HL-60 (cell line): ENCODE results near the gene OSMR.

Experiments
- DNase-seq, 2 experiments: peaks; one replicate each; pipeline ENCODE4 v3.0.0-alpha.2; 2010 to 2020; ENCODE audit warnings: low read depth in 1 of 2, low spot score in 1 of 2
- H3K27ac ChIP-seq: fragments of 250-450 bp; sonication (Bioruptor Pico); replicated peaks from 2 replicates; pipeline ENCODE4 v1.5.1; 2020; ENCODE audit warnings: mild to moderate bottlenecking, moderate library complexity
- H3K27me3 ChIP-seq: fragments of 250-450 bp; sonication (Bioruptor Pico); 2 replicates; pipeline ENCODE4 v1.5.1; 2021; ENCODE audit warnings: mild to moderate bottlenecking, moderate library complexity; ENCODE audit not compliant: insufficient read depth, poor library complexity, severe bottlenecking
- H3K4me3 ChIP-seq: replicated peaks from 2 replicates; pipeline ENCODE4 v1.5.1; 2011; ENCODE audit warnings: mild to moderate bottlenecking, control low read depth, low read length; ENCODE audit not compliant: insufficient read depth
- GABPA ChIP-seq: IDR thresholded peaks from 2 replicates; pipeline ENCODE4 v1.6.1; 2012; ENCODE audit warnings: low read depth
- POLR2AphosphoS5 ChIP-seq: IDR thresholded peaks from 2 replicates; pipeline ENCODE4 v1.6.1; 2012; ENCODE audit warnings: low read depth
- SPI1 ChIP-seq: IDR thresholded peaks from 2 replicates; pipeline ENCODE4 v1.6.1; 2012; ENCODE audit warnings: low read depth, mild to moderate bottlenecking, borderline replicate concordance
- TF ChIP-seq, protein P1 (sequence below): IDR thresholded peaks from 2 replicates; pipeline ENCODE4 v1.6.1; 2012; ENCODE audit warnings: low read depth; ENCODE audit not compliant: insufficient replicate concordance
- TF ChIP-seq, protein P2 (sequence below): IDR thresholded peaks from one replicate; pipeline ENCODE4 v1.5.1; 2011; ENCODE audit warnings: low read length, control low read depth, inconsistent platforms; ENCODE audit not compliant: insufficient read depth

OSMR gene

DNA sequence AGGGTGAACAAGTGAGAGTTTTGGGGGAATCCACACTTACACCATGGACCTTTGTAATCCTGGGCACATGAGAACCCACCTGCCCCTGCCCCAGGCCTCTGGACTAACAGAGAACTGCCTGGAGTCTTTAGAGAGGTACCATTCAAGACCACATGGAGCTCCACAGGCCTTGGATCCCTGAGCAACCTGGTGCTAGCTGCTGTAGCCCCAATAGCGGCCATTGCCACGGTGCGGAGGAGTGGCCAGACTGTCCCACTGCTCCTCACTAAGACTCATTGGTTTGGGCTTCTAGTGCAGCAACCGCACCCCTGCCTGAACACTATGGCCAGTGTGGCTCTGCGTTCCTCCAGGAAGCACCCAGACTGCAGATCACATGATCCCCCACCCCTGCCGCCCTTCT is 45.8 kb downstream of the OSMR start:
- TF ChIP-seq GABPA (no peak), POLR2AphosphoS5 (no peak), SPI1 (no peak)
- DNase-seq: no peak

GRCh38 chr5:38892363-38892762 is 46.6 kb downstream of the OSMR start:
- no peak overlapping the region for H3K4me3 ChIP-seq
- no peak for TF ChIP-seq POLR2AphosphoS5
- TF ChIP-seq, protein P1, sequence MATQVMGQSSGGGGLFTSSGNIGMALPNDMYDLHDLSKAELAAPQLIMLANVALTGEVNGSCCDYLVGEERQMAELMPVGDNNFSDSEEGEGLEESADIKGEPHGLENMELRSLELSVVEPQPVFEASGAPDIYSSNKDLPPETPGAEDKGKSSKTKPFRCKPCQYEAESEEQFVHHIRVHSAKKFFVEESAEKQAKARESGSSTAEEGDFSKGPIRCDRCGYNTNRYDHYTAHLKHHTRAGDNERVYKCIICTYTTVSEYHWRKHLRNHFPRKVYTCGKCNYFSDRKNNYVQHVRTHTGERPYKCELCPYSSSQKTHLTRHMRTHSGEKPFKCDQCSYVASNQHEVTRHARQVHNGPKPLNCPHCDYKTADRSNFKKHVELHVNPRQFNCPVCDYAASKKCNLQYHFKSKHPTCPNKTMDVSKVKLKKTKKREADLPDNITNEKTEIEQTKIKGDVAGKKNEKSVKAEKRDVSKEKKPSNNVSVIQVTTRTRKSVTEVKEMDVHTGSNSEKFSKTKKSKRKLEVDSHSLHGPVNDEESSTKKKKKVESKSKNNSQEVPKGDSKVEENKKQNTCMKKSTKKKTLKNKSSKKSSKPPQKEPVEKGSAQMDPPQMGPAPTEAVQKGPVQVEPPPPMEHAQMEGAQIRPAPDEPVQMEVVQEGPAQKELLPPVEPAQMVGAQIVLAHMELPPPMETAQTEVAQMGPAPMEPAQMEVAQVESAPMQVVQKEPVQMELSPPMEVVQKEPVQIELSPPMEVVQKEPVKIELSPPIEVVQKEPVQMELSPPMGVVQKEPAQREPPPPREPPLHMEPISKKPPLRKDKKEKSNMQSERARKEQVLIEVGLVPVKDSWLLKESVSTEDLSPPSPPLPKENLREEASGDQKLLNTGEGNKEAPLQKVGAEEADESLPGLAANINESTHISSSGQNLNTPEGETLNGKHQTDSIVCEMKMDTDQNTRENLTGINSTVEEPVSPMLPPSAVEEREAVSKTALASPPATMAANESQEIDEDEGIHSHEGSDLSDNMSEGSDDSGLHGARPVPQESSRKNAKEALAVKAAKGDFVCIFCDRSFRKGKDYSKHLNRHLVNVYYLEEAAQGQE: no peak
- peaks cover 4% of the 10 kb centered on the region for H3K27me3 ChIP-seq
- H3K27ac ChIP-seq: no peak overlapping the region
- DNase-seq: no peak

More for the DNA sequence above, 45.8 kb downstream of the OSMR start:
- Histone ChIP-seq H3K4me3 (no peak overlapping the region), H3K27me3 (peaks cover 4% of the 10 kb centered on the region), H3K27ac (no peak overlapping the region)

DNA sequence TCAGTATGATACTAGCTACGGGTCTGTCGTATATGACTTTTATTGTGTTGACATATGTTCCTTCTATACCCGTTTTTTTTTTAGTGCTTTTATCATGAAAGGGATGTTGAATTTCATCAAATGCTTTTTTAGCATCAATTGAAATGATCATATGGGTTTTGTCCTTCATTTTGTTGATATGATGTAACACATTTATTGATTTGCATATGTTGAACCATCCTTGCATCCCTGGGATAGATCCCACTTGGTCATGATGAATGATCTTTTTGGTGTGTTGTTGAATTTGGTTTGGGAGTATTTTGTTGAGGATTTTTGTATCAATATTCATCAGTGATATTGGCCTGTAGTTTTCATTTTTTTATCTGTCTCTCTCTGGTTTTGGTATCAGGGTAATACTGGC is 50.9 kb downstream of the OSMR start:
- TF ChIP-seq, protein P1: no peak
- TF ChIP-seq, protein P2, sequence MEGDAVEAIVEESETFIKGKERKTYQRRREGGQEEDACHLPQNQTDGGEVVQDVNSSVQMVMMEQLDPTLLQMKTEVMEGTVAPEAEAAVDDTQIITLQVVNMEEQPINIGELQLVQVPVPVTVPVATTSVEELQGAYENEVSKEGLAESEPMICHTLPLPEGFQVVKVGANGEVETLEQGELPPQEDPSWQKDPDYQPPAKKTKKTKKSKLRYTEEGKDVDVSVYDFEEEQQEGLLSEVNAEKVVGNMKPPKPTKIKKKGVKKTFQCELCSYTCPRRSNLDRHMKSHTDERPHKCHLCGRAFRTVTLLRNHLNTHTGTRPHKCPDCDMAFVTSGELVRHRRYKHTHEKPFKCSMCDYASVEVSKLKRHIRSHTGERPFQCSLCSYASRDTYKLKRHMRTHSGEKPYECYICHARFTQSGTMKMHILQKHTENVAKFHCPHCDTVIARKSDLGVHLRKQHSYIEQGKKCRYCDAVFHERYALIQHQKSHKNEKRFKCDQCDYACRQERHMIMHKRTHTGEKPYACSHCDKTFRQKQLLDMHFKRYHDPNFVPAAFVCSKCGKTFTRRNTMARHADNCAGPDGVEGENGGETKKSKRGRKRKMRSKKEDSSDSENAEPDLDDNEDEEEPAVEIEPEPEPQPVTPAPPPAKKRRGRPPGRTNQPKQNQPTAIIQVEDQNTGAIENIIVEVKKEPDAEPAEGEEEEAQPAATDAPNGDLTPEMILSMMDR: no peak
- TF ChIP-seq GABPA: no peak
- TF ChIP-seq SPI1: no peak
- no peak for TF ChIP-seq POLR2AphosphoS5
- Histone ChIP-seq H3K4me3 (no peak overlapping the region), H3K27me3 (peaks cover 4% of the 10 kb centered on the region), H3K27ac (no peak overlapping the region)
- DNase-seq: no peak

DNA sequence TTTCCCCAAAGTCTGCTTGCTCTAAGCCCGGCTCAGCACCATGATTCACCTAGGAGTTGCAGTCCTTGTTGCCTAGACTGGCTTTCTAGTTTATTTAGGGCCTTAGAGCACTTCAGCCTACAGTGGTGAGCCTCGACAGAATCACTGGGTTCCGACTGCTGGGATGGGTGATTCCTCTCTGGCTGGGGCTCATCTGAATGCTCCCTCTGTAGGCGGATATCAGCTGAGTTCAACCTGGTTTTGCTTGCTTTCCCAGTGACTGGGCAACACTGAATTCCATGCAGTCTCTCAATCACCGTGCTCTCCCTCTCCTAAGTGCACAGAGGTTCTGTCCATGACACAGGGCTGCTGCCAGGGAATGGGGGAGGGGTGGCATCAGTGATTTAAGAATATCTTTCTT is 54.1 kb downstream of the OSMR start:
- TF ChIP-seq, protein P2: no peak
- no peak for TF ChIP-seq GABPA
- TF ChIP-seq, protein P1: no peak
- TF ChIP-seq POLR2AphosphoS5: no peak
- TF ChIP-seq SPI1: no peak
- Histone ChIP-seq H3K27ac (no peak overlapping the region), H3K27me3 (no peaks in the 10 kb centered on the region), H3K4me3 (no peak overlapping the region)
- no peak for DNase-seq
